Stimulated activated CD8-positive, alpha-beta memory T cell treated with anti-CD3 and anti-CD28 coated beads, Interleukin-15, amount 100 ng/mL, for 48 hours (primary cell): ENCODE measurements around the gene TLR6.
"Not testable (repeated sequence)": the region's sequence is repeated elsewhere in the genome, so short reads cannot be mapped to it uniquely, and the experiment has no call there.

Experiments used
- DNase-seq, 2 donors: peaks; one replicate each; pipeline ENCODE4 v3.0.0-alpha.2; 2020; ENCODE audit warnings: low read depth in 2 of 2

Gene TLR6

DNA sequence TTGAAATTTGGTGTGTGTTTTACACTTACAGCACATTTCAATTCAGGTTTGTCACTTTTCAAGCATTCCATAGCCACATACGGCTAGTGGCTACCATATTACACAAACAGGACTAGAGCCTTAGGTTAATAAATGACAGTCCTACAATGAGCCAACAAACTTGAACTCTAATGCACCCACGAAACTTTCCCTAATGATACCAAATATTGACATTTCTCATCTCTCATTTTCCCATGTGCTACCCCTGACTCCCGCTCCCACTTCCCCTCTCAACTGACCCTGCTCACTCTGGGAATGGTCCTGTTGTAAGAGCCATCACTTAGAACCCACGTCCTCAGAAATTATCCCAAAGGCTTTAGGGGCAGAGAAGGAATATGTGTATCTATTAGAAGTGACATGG, 68.9 kb downstream of the TLR6 start:
- no peak for DNase-seq

DNA sequence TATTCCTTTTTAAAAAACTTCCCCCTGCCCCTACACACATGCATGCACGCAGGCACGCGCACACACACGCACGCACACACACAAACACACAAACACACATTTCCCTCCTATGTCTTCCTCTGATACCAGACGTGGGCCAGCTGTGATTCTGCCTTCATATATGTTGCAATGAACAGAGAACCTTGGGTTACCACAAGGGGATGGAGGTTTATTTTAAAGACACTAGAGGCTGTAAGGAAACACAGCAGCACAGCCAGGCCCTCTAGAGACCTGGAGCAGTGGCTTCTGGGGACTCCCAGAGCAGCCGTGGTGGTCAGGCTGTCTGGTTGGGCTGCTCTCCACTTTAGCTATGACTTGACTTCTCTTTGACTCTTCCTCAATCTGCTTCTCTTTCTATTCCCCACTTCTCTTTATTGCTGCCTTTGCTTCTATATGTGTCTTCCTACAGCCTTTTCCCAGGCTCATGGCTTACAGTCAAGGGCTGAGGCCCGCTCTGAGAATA, 70.7 kb downstream of the TLR6 start:
- no peak for DNase-seq

DNA sequence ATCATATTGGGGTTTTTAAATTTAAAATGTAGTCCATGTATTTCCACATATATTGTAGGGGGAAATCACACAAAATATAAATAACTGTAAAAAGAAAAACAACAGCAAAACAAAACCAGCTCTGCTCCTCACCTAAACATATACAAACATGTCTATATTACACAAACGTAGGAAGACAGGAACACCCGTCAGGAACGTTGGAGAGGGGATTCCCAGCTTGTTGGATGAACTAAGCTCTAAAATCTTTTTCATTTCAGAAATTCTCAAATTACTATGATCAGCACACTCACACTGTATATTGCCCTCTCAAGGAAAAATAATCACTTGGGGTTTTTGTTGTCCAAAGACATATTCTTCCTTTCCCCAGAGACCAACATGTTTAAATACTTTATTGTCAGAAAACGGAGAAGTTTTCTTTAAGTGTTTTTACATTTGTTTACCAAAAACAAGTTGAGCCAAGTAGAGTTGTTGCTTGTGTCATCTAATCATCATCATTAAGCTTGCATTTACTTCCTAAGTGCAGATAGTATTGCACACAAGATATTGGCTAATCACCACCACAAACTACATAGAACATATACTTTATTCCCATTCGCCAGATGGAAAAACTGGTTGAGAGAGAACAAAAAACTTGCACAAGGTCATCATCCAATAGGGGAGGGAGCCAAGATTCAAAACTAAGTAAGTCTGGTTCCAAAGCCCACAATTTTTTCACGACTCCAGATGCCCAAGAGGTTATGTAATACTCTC, 71.4 kb downstream of the TLR6 start:
- DNase-seq, result no peak

DNA sequence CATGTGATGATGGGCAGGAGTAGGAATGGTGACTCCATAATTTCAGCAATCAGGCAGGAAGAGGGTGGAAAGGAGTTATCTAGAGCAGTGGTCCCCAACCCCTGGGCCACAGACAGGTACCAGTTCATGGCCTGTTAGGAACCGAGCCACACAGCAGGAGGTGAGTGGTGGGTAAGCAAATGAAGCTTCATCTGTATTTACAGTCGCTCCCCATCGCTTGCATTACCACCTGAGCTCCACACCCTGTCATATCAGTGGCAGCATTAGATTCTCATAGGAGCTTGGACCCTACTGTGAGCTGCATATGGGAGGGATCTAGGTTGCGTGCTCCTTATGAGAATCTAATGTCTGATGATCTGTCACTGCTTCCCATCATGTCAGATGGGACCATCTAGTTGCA, 72.5 kb downstream of the TLR6 start:
- no peak for DNase-seq

DNA sequence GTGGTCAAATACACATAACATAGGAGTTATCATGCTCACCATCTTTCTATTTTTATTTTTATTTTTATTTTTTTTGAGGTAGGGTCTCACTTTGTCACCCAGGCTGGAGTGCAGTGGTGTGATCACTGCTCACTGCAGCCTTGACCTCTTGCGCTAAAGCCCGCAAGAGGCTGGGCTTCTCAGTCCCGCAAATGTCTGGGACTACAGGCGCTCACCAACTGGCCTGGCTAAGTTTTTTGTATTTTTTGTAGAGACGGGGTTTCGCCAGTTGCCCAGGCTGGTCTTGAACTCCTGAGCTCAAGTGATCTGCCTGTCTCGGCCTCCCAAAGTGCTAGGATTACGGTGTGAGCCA, 73.5 kb downstream of the TLR6 start:
- DNase-seq, result no peak

DNA sequence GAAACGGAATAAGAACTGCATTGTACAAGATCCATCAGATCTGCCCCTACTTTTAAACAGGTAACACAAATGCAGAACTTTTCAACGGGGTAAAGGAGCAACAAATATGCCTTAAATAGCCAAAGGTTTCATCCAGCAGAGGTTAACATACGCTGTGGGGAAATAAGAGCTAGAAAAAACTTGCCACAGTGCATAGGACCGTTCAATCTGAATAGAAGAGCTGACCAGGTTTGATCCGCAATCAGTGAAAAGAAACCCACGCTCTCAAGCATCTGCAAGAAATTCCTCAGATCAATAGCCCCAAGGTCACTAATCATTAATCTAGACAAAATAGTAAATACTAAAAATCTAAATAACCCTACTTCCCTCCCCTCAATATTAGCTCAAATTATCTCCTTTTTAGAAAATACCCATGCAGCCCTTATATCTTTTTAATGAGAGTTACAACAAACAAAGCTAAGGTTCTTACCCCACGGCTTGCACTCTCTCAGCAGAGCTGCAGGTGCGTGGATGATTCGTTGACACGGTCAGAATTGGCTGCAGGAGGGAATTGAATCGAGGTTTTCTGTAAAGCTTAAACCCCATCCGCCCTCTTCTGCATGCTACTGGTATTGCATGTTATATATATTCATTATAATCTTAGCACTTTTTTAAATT, 74.0 kb downstream of the TLR6 start, which contains the start of gene TLR10:
TSS of gene TLR10 (minus strand) at position 539 of the 657 bp plus-strand sequence. CDS start 7,400 bp downstream, outside the sequence.
- no peak for DNase-seq

- DNase-seq, result no peak
Observed at GRCh38 chr4:38781854-38782261, 74.8 kb downstream of the TLR6 start.

DNA sequence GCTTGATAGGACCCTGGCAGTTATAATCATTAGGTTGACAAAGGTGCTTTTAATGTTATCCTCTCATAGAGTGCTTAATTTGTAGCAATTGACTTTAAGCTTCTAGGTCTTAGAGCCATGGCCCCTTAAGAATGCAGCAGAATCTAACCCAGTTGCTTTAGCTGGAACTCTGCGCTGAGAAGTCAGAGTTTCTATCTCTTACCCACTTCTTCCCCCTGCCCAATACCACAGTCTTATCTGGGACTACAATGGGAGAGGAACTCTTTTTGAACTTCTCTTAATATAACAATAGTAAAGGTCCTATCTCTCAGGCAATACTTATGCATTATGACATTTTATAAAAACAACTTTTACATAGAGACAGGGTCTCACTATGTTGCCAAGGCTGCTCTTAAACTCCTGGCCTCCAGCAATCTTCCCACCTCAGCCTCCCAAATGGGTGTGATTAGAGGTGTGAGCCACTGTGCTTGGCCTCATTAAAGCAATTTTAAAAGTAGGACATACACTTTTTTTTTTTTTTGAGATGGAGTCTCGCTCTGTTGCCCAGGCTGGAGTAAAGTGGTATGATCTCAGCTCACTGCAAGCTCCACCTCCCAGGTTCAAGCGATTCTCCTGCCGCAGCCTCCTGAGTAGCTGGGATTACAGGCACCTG, 75.7 kb downstream of the TLR6 start:
- no peak for DNase-seq

DNA sequence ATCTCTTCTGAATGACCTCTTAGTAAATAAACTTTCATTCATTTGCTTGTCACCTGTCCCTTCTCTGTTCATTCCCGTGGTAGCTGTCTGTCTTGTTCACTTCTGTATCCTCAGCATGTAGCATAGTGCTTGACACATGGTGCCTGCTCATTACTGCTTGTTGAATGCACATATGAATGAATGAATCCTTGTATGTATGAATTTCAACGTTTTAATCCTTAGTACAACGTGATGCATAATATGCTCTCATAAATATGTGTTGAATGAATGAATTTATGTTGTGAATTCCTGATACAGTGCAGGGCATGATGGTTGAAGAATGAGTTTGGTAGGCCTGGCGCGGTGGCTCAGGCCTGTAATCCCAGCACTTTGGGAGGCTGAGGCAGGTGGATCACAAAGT, 76.8 kb downstream of the TLR6 start:
- no peak for DNase-seq

- not testable (repeated sequence) for DNase-seq
Observed at GRCh38 chr4:38777925-38778324, 78.7 kb downstream of the TLR6 start.

- no peak for DNase-seq
Observed at GRCh38 chr4:38775326-38775725, 81.3 kb downstream of the TLR6 start.

DNA sequence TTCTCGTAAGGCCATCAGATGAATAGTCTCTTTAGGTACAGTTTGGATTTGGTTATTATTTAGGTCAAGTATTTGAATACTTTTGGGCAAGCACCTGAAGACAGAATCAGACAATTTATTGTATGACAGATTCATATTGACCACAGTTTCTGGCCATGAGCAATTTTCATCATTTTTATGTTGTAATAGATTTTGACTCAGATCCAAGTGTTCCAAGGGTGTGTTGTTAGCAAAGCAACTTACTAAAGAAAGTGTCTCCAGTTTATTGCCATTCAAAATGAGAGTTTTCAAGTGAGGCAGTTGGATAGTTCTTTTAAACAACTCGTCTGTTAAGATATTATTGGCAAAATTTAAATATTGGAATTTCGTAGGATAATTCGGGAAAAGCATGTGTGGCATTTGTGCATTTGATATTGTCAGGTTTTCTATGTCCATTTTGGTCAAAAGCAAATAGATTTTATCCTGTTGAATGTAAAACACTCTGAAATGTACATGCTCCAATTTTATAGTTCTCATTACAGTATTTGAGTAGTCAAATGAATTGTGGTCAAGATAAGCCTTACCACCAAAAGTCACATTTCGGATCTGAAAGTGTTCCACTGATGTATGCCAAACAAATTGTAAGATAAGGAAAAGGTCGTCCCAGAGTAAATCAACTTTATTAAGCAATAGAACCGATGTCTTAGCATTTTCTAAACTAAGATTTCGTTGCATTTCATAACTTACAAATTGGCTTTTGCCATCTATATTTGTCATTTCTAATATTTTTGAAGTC, 82.2 kb downstream of the TLR6 start:
- no peak for DNase-seq
